Caco-2 (cell line): Measurements from ENCODE around the gene OR11G2. TPM values are rescaled to one million over a fixed set of nuclear protein-coding genes. Genes with fewer than 3 reads are reported as not detected.

Experiments used
- BruUV-seq: library from RNA; stranded (reverse); fragments of 400-500 nt; replicated peaks from 2 replicates; lab custom pipeline; 2021; lab: Mats Ljungman, UMichigan
- CTCF ChIA-PET: fragments of 300-600 bp; sonication (Branson Sonifier 250); formaldehyde crosslinking; loops from one replicate; lab custom pipeline; 2022; ENCODE audit warnings: antibody characterized with exemption; lab: Charles Lee
- POLR2A ChIA-PET: fragments of 300-600 bp; sonication (Branson Sonifier 250); formaldehyde crosslinking; loops from one replicate; lab custom pipeline; 2022; ENCODE audit warnings: antibody characterized with exemption; lab: Charles Lee
- DNase-seq, 2 experiments: peaks; one replicate each; pipeline versions ENCODE4 v3.0.0 to v3.0.0-alpha.2; 2020 to 2022
- H3K27me3 ChIP-seq: replicated peaks from 2 replicates; pipeline ENCODE4 v1.6.0; 2011; ENCODE audit warnings: low read length; ENCODE audit not compliant: control insufficient read depth, insufficient read depth
- H3K36me3 ChIP-seq: 2 replicates; pipeline ENCODE4 v1.5.1; 2011; ENCODE audit warnings: low read length; ENCODE audit not compliant: control insufficient read depth, insufficient read depth
- H3K4me1 ChIP-seq: fragments of 250-450 bp; sonication (Bioruptor Pico); 2 replicates; pipeline ENCODE4 v1.5.1; 2020; ENCODE audit warnings: mild to moderate bottlenecking
- H3K4me3 ChIP-seq: 2 replicates; pipeline ENCODE4 v1.5.1; 2011; ENCODE audit warnings: low read depth, mild to moderate bottlenecking, control low read depth, low read length
- H3K9me3 ChIP-seq: fragments of 250-450 bp; sonication (Bioruptor Pico); 2 replicates; pipeline ENCODE4 v1.5.1; 2020; ENCODE audit warnings: mild to moderate bottlenecking, moderate library complexity
- H3K27ac Mint-ChIP-seq: one replicate; pipeline ENCODE4 v1.8.0; 2022; ENCODE audit warnings: mixed read lengths; ENCODE audit not compliant: unreplicated experiment
- H3K27me3 Mint-ChIP-seq: one replicate; pipeline ENCODE4 v1.8.0; 2022; ENCODE audit warnings: mixed read lengths; ENCODE audit not compliant: insufficient read depth, unreplicated experiment
- H3K36me3 Mint-ChIP-seq: one replicate; pipeline ENCODE4 v1.8.0; 2022; ENCODE audit warnings: mild to moderate bottlenecking, mixed read lengths; ENCODE audit not compliant: insufficient read depth, unreplicated experiment
- H3K4me1 Mint-ChIP-seq: one replicate; pipeline ENCODE4 v1.8.0; 2022; ENCODE audit warnings: low read depth, mixed read lengths; ENCODE audit not compliant: unreplicated experiment
- H3K4me3 Mint-ChIP-seq: one replicate; pipeline ENCODE4 v1.8.0; 2022; ENCODE audit warnings: mild to moderate bottlenecking, moderate library complexity, mixed read lengths; ENCODE audit not compliant: unreplicated experiment
- H3K9me3 Mint-ChIP-seq: one replicate; pipeline ENCODE4 v1.8.0; 2022; ENCODE audit warnings: mixed read lengths; ENCODE audit not compliant: unreplicated experiment
- CTCF ChIP-seq, 2 experiments: fragments of 200-600 bp in 1 of 2; IDR thresholded peaks; 1 replicate in 1 of 2; 2 replicates in 1 of 2; pipeline versions ENCODE4 v1.5.1 to v1.8.0; 2011 to 2022; ENCODE audit warnings: antibody characterized with exemption in 1 of 2, control low read depth in 1 of 2, inconsistent platforms in 1 of 2, low read depth in 1 of 2, low read length in 1 of 2, mild to moderate bottlenecking in 1 of 2, moderate library complexity in 1 of 2; ENCODE audit not compliant: insufficient read depth in 1 of 2, severe bottlenecking in 1 of 2, unreplicated experiment in 1 of 2
- intact Hi-C: fragments of 100-400 bp; cut with micrococcal nuclease; formaldehyde crosslinking; loops from one replicate; pipeline ENCODE4 v1.10.0; 2022; ENCODE audit not compliant: unreplicated experiment
- total RNA-seq: library from RNA; stranded (reverse); gene quantifications from 2 replicates; pipeline ENCODE4 v1.2.3, GENCODE V29; 2022

OR11G2 gene
- total RNA-seq, 1 experiment from 2014 or later, result not detected

GRCh38 chr14:20197459-20197858, 6.8 kb downstream of the OR11G2 start:
- no peak for TF ChIP-seq CTCF (IDR thresholded peaks at IDR 0.05; ENCODE audit: insufficient read depth in 1 of 2, low read depth in 1 of 2, low read length in 1 of 2, severe bottlenecking in 1 of 2, unreplicated experiment in 1 of 2)
- no peaks in the 10 kb centered on the region for H3K9me3 ChIP-seq
- no peak for DNase-seq
- H3K4me1 ChIP-seq, result no peaks in the 10 kb centered on the region
- H3K27me3 ChIP-seq, result no peaks in the 10 kb centered on the region
- ChIA-PET POLR2A (no interaction called here), CTCF (no interaction called here)
- H3K27ac Mint-ChIP-seq, result no peak overlapping the region
- intact Hi-C loops, result no loop called here
- no peak overlapping the region for H3K4me3 Mint-ChIP-seq
- H3K36me3 ChIP-seq, result no peaks in the 10 kb centered on the region
- no peaks in the 10 kb centered on the region for H3K9me3 Mint-ChIP-seq
- no TSS peak for BruUV-seq
- H3K4me3 ChIP-seq, result no peak overlapping the region
- H3K36me3 Mint-ChIP-seq, result no peaks in the 10 kb centered on the region
- peaks cover 7% of the 10 kb centered on the region for H3K4me1 Mint-ChIP-seq
- H3K27me3 Mint-ChIP-seq, result peaks cover 16% of the 10 kb centered on the region

- H3K27me3 Mint-ChIP-seq, result peaks cover 10% of the 10 kb centered on the region
- Histone ChIP-seq H3K4me3 (no peak overlapping the region), H3K36me3 (no peaks in the 10 kb centered on the region), H3K4me1 (no peaks in the 10 kb centered on the region), H3K9me3 (no peaks in the 10 kb centered on the region), H3K27me3 (no peaks in the 10 kb centered on the region)
- no peaks in the 10 kb centered on the region for H3K36me3 Mint-ChIP-seq
- H3K4me1 Mint-ChIP-seq, result peaks cover 7% of the 10 kb centered on the region
- TF ChIP-seq CTCF (IDR thresholded peaks at IDR 0.05; ENCODE audit: insufficient read depth in 1 of 2, low read depth in 1 of 2, low read length in 1 of 2, severe bottlenecking in 1 of 2, unreplicated experiment in 1 of 2), result no peak
- CTCF ChIA-PET, result no interaction called here
- no peak for DNase-seq
- no peak overlapping the region for H3K4me3 Mint-ChIP-seq
- H3K9me3 Mint-ChIP-seq, result no peaks in the 10 kb centered on the region
- intact Hi-C loops, result no loop called here
- no TSS peak for BruUV-seq
- POLR2A ChIA-PET, result no interaction called here
- no peak overlapping the region for H3K27ac Mint-ChIP-seq
Observed at GRCh38 chr14:20198991-20199390, 8.3 kb downstream of the OR11G2 start.

GRCh38 chr14:20204721-20205120, 14.0 kb downstream of the OR11G2 start:
- POLR2A ChIA-PET, result no interaction called here
- H3K36me3 ChIP-seq, result no peaks in the 10 kb centered on the region
- CTCF ChIA-PET, result no interaction called here
- Mint-ChIP-seq H3K4me3 (no peak overlapping the region), H3K9me3 (no peaks in the 10 kb centered on the region), H3K27ac (no peak overlapping the region), H3K4me1 (no peaks in the 10 kb centered on the region), H3K27me3 (no peaks in the 10 kb centered on the region), H3K36me3 (no peaks in the 10 kb centered on the region)
- intact Hi-C loops, result no loop called here
- TF ChIP-seq CTCF (IDR thresholded peaks at IDR 0.05; ENCODE audit: insufficient read depth in 1 of 2, low read depth in 1 of 2, low read length in 1 of 2, severe bottlenecking in 1 of 2, unreplicated experiment in 1 of 2), result no peak
- H3K9me3 ChIP-seq, result no peaks in the 10 kb centered on the region
- H3K4me3 ChIP-seq, result no peak overlapping the region
- BruUV-seq, result no TSS peak
- DNase-seq, result no peak
- H3K4me1 ChIP-seq, result no peaks in the 10 kb centered on the region
- no peaks in the 10 kb centered on the region for H3K27me3 ChIP-seq
